Measurements from ENCODE around the gene UBE4B.

Gene UBE4B

DNA sequence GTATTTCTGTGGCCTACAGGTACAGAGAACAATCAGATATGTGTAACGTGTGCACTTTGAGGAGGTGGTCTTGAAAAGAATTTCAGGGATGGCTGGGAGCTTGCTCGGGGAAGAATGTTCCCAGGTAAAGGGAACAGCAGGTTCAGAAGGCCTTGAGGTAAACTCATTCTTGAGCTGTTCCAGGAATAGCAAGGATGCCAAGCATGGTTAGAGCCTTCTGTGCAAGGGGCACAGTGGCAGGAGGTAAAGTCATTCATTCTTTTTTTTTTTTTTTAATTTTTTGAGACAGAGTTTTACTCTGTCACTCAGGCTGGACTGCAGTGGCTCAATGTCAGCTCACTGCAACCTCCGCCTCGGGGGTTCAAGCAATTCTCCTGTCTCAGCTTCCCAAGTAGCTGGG is 10.0 kb downstream of the UBE4B start:
- no peak overlapping the region for H2BK5ac ChIP-seq (ENCODE audit: low read length)
- H4K8ac ChIP-seq (ENCODE audit: low read depth, low read length), result no peak overlapping the region
- H2AK5ac ChIP-seq (ENCODE audit: low read length), result no peak overlapping the region
- DNase-seq, result no peak
- H3K9ac ChIP-seq (ENCODE audit: low read length), result no peak overlapping the region
- no peak overlapping the region for H3K23ac ChIP-seq (ENCODE audit: low read length)
- no peak overlapping the region for H2BK15ac ChIP-seq (replicated peaks; ENCODE audit: low read depth)
- H3K4ac ChIP-seq (ENCODE audit: low read depth, low read length), result no peak overlapping the region
- H4K5ac ChIP-seq (ENCODE audit: low read length), result no peak overlapping the region
- WGBS (ENCODE audit: extremely low coverage, insufficient coverage, low lambda C conversion rate), result no CpG with 5 or more reads among the region's 4 CpGs
- no peak overlapping the region for H2BK120ac ChIP-seq (ENCODE audit: low read depth, low read length)
- H3K79me1 ChIP-seq (ENCODE audit: low read length), result peaks cover 21% of the 10 kb centered on the region
- H3K36me3 ChIP-seq (ENCODE audit: control insufficient read depth, insufficient read depth, low read length), result no peaks in the 10 kb centered on the region
- no peak overlapping the region for H3K4me2 ChIP-seq (ENCODE audit: low read length)
- H3K4me1 ChIP-seq (ENCODE audit: control insufficient read depth, low read depth, low read length), result no peaks in the 10 kb centered on the region
- H3K27ac ChIP-seq (ENCODE audit: low read depth, low read length), result no peak overlapping the region
- no peak overlapping the region for H3K18ac ChIP-seq (ENCODE audit: low read length)
- peaks cover 48% of the 10 kb centered on the region for H3K79me2 ChIP-seq (ENCODE audit: control insufficient read depth, insufficient read depth, low read length)
- no peaks in the 10 kb centered on the region for H3K27me3 ChIP-seq (ENCODE audit: insufficient read depth, low read length, poor library complexity)
- no peak overlapping the region for H3K4me3 ChIP-seq (ENCODE audit: low read length)
- no peak overlapping the region for H3K56ac ChIP-seq (ENCODE audit: low read length)

DNA sequence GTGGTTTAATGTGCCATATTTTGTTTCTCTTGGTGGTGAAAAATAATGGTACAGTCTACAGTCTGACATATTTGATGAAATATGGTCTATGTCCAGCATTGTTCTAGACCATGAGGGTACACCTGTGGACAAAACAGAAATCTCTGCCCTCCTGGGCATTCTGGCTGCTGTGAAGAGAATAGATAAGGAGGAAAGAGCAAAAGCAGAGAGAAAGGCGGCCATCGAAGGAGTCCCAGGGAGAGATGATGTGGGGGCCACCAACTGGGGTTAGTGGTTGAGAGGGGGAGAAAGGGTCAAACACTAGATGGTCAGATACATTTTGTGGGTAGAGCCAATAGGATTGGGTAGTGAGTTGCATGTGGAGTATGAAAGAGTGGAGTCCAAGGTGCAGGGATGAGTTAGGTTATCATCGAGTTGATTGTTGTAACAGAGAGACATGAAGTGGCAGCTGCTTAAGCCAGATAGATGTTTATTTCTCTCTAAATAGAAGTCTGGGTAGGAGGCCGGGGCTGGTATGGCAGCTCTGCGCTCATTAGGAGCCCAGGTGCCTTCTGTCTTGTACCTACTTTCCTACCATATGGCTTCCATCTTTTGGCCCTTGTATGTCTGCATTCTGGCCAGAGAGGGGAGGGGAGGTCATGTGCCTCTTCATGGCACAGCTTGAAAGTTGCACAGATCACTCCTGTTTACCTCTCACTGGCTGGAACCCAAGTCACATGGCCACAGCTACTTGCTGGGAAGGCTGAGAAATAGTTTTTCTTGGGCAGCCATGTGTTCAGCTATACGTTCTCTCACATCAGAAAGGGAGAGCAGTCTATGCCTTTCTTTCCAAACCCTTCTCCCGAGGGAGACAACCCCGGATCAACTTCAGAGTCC is 13.0 kb downstream of the UBE4B start:
- Histone ChIP-seq H4K5ac (ENCODE audit: low read length) (no peak overlapping the region), H3K79me2 (ENCODE audit: control insufficient read depth, insufficient read depth, low read length) (peaks cover 50% of the 10 kb centered on the region), H3K36me3 (ENCODE audit: control insufficient read depth, insufficient read depth, low read length) (no peaks in the 10 kb centered on the region), H3K4me2 (ENCODE audit: low read length) (no peak overlapping the region), H2BK120ac (ENCODE audit: low read depth, low read length) (no peak overlapping the region), H3K9ac (ENCODE audit: low read length) (no peak overlapping the region), H3K79me1 (ENCODE audit: low read length) (peaks cover 30% of the 10 kb centered on the region), H3K4me1 (ENCODE audit: control insufficient read depth, low read depth, low read length) (no peaks in the 10 kb centered on the region), H2AK5ac (ENCODE audit: low read length) (no peak overlapping the region), H3K4me3 (ENCODE audit: low read length) (no peak overlapping the region), H3K4ac (ENCODE audit: low read depth, low read length) (no peak overlapping the region), H3K23ac (ENCODE audit: low read length) (no peak overlapping the region), H3K56ac (ENCODE audit: low read length) (no peak overlapping the region), H3K27ac (ENCODE audit: low read depth, low read length) (no peak overlapping the region), H3K27me3 (ENCODE audit: insufficient read depth, low read length, poor library complexity) (no peaks in the 10 kb centered on the region), H2BK15ac (replicated peaks; ENCODE audit: low read depth) (no peak overlapping the region), H4K8ac (ENCODE audit: low read depth, low read length) (no peak overlapping the region), H2BK5ac (ENCODE audit: low read length) (no peak overlapping the region), H3K18ac (ENCODE audit: low read length) (no peak overlapping the region)
- no CpG with 5 or more reads among the region's 8 CpGs for WGBS (ENCODE audit: extremely low coverage, insufficient coverage, low lambda C conversion rate)
- no peak for DNase-seq

DNA sequence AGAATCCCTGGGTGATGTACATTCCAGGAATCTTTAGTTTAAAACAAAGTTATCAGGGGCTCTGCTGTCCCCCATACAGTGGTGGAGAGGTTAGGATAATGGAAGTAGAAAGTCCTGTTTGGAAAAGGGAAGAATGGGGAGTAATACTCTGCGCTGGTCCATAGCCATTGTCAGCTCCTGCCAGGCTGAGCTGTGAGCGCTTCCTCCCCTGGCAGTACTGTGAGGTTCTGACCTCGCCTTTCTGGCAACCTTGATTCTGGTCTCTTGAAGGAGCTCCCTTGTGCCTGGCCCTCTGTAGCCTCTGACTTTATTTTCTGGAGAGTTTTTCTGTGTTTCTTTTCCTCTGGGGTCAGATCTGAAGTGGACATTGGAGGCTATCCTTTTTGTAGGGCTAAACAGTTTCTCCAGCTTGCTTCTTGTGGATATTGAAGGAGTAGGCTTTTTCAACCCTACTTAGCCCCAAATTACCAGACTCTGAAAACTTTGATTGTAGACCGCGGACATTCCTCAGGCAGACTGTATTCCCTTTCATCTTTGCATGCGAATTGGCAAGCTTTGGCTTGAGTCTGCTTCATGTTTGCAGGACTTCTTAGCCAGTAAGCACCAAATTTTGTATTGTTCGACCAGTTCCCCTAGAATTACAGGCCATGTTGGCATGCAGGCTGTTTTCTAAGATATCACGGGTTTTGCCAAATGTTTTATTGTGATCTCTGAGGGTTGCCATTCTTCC is 13.8 kb downstream of the UBE4B start:
- no CpG with 5 or more reads among the region's 8 CpGs for WGBS (ENCODE audit: extremely low coverage, insufficient coverage, low lambda C conversion rate)
- no peak overlapping the region for H3K4me3 ChIP-seq (ENCODE audit: low read length)

DNA sequence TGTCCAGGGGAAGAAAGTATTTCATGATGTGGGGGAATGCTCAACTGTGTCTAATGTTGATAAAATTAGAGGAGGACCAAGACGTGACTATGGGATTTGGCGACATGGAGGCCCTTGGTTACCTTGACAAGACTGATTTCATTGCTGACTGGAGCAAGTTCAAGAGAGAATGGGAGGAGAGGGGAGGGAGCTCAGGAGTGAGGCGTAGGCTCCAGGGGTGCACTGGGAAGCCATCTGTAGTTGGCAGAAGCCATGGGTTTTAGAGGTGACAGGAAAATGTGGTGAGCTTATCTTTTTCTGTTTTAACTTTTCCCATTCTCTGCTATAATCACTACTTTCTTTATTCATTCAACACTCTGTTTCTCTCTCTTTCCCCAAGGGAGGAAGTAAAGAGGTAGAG is 15.8 kb downstream of the UBE4B start:
- Histone ChIP-seq H3K23ac (ENCODE audit: low read length) (no peak overlapping the region), H3K27ac (ENCODE audit: low read depth, low read length) (no peak overlapping the region), H4K8ac (ENCODE audit: low read depth, low read length) (no peak overlapping the region), H2BK15ac (replicated peaks; ENCODE audit: low read depth) (no peak overlapping the region), H3K56ac (ENCODE audit: low read length) (no peak overlapping the region), H3K27me3 (ENCODE audit: insufficient read depth, low read length, poor library complexity) (no peaks in the 10 kb centered on the region), H2BK120ac (ENCODE audit: low read depth, low read length) (no peak overlapping the region), H3K79me1 (ENCODE audit: low read length) (peaks cover 34% of the 10 kb centered on the region), H2BK5ac (ENCODE audit: low read length) (no peak overlapping the region), H3K4ac (ENCODE audit: low read depth, low read length) (no peak overlapping the region), H4K5ac (ENCODE audit: low read length) (no peak overlapping the region), H3K79me2 (ENCODE audit: control insufficient read depth, insufficient read depth, low read length) (peaks cover 55% of the 10 kb centered on the region), H3K4me2 (ENCODE audit: low read length) (no peak overlapping the region), H3K9ac (ENCODE audit: low read length) (no peak overlapping the region), H3K18ac (ENCODE audit: low read length) (no peak overlapping the region), H3K4me1 (ENCODE audit: control insufficient read depth, low read depth, low read length) (no peaks in the 10 kb centered on the region), H3K4me3 (ENCODE audit: low read length) (no peak overlapping the region), H2AK5ac (ENCODE audit: low read length) (no peak overlapping the region), H3K36me3 (ENCODE audit: control insufficient read depth, insufficient read depth, low read length) (no peaks in the 10 kb centered on the region)
- no CpG with 5 or more reads among the region's 3 CpGs for WGBS (ENCODE audit: extremely low coverage, insufficient coverage, low lambda C conversion rate)
- DNase-seq, result no peak

More for the DNA sequence above, 13.8 kb downstream of the UBE4B start:
- Histone ChIP-seq H2BK120ac (ENCODE audit: low read depth, low read length) (no peak overlapping the region), H3K79me2 (ENCODE audit: control insufficient read depth, insufficient read depth, low read length) (peaks cover 55% of the 10 kb centered on the region), H4K5ac (ENCODE audit: low read length) (no peak overlapping the region), H3K18ac (ENCODE audit: low read length) (no peak overlapping the region), H3K9ac (ENCODE audit: low read length) (no peak overlapping the region), H3K23ac (ENCODE audit: low read length) (no peak overlapping the region), H3K79me1 (ENCODE audit: low read length) (peaks cover 30% of the 10 kb centered on the region), H2AK5ac (ENCODE audit: low read length) (no peak overlapping the region), H3K4me1 (ENCODE audit: control insufficient read depth, low read depth, low read length) (no peaks in the 10 kb centered on the region), H3K4me2 (ENCODE audit: low read length) (no peak overlapping the region), H3K4ac (ENCODE audit: low read depth, low read length) (no peak overlapping the region), H3K27ac (ENCODE audit: low read depth, low read length) (no peak overlapping the region), H3K27me3 (ENCODE audit: insufficient read depth, low read length, poor library complexity) (no peaks in the 10 kb centered on the region), H2BK5ac (ENCODE audit: low read length) (no peak overlapping the region), H4K8ac (ENCODE audit: low read depth, low read length) (no peak overlapping the region), H3K56ac (ENCODE audit: low read length) (no peak overlapping the region), H3K36me3 (ENCODE audit: control insufficient read depth, insufficient read depth, low read length) (no peaks in the 10 kb centered on the region), H2BK15ac (replicated peaks; ENCODE audit: low read depth) (no peak overlapping the region)
- DNase-seq, result no peak

DNA sequence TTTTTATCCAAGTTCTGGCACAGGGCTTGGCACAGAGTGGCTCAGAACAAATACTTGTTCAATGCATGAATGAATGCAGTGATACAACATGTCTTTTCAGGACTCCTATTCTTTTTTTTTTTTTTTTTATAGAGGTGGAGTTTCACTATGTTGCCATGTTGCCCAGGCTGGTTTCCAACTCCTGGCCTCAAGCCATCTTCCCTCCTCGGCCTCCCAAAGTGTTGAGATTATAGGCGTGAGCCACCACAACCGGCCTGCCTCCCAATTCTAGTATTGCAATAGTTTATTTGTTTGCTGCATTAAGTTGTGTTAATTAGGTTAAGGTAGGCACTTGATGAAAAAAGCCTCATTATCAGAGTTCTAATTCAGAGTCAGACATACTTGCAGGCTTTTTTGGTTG is 17.9 kb downstream of the UBE4B start:
- H3K36me3 ChIP-seq (ENCODE audit: control insufficient read depth, insufficient read depth, low read length), result no peaks in the 10 kb centered on the region
- H3K4me1 ChIP-seq (ENCODE audit: control insufficient read depth, low read depth, low read length), result no peaks in the 10 kb centered on the region
- H3K27me3 ChIP-seq (ENCODE audit: insufficient read depth, low read length, poor library complexity), result no peaks in the 10 kb centered on the region
- peaks cover 47% of the 10 kb centered on the region for H3K79me2 ChIP-seq (ENCODE audit: control insufficient read depth, insufficient read depth, low read length)
- no peak overlapping the region for H3K23ac ChIP-seq (ENCODE audit: low read length)
- H3K9ac ChIP-seq (ENCODE audit: low read length), result no peak overlapping the region
- H4K5ac ChIP-seq (ENCODE audit: low read length), result no peak overlapping the region
- H2BK15ac ChIP-seq (replicated peaks; ENCODE audit: low read depth), result no peak overlapping the region
- no peak overlapping the region for H2BK5ac ChIP-seq (ENCODE audit: low read length)
- H2AK5ac ChIP-seq (ENCODE audit: low read length), result no peak overlapping the region
- H3K56ac ChIP-seq (ENCODE audit: low read length), result no peak overlapping the region
- H4K8ac ChIP-seq (ENCODE audit: low read depth, low read length), result no peak overlapping the region
- H3K4ac ChIP-seq (ENCODE audit: low read depth, low read length), result no peak overlapping the region
- WGBS (ENCODE audit: extremely low coverage, insufficient coverage, low lambda C conversion rate), result no CpG with 5 or more reads among the region's 3 CpGs
- H3K4me2 ChIP-seq (ENCODE audit: low read length), result no peak overlapping the region
- H2BK120ac ChIP-seq (ENCODE audit: low read depth, low read length), result no peak overlapping the region
- peaks cover 28% of the 10 kb centered on the region for H3K79me1 ChIP-seq (ENCODE audit: low read length)
- no peak for DNase-seq
- no peak overlapping the region for H3K18ac ChIP-seq (ENCODE audit: low read length)
- no peak overlapping the region for H3K4me3 ChIP-seq (ENCODE audit: low read length)
- H3K27ac ChIP-seq (ENCODE audit: low read depth, low read length), result no peak overlapping the region

Data from mesendoderm (in vitro differentiated cells).